Skin of body (tissue), 2 donors: ENCODE results near the gene GPATCH8. TPM values are rescaled to one million over a fixed set of nuclear protein-coding genes. Genes with fewer than 3 reads are reported as not detected.
"Not testable (repeated sequence)": the region's sequence is repeated elsewhere in the genome, so short reads cannot be mapped to it uniquely, and the experiment has no call there.

ENCODE experiments used
- DNase-seq: peaks from one replicate; lab custom pipeline; 2025; lab: John Stamatoyannopoulos, UW
- total RNA-seq: library from RNA; depleted of rRNA; stranded (reverse); fragments of >200 nt; gene quantifications from one replicate; pipeline ENCODE4 v1.2.3, GENCODE V29; 2014

Gene GPATCH8
- total RNA-seq, 1 donor from 2014 or later: 32.4 TPM

- no peak for DNase-seq
These were observed 24.7 kb upstream of the GPATCH8 start for GRCh38 chr17:44527954-44528353.

GRCh38 chr17:44527102-44527501, 23.9 kb upstream of the GPATCH8 start:
- no peak for DNase-seq

GRCh38 chr17:44523672-44523972, 20.4 kb upstream of the GPATCH8 start:
- no peak for DNase-seq

- no peak for DNase-seq
These were observed 19.9 kb upstream of the GPATCH8 start for GRCh38 chr17:44522883-44523671.

GRCh38 chr17:44518032-44518431, 14.8 kb upstream of the GPATCH8 start:
- DNase-seq: no peak

GRCh38 chr17:44511241-44512134, 8.3 kb upstream of the GPATCH8 start:
- not testable (repeated sequence) for DNase-seq

GRCh38 chr17:44506939-44507604, 3.9 kb upstream of the GPATCH8 start:
- DNase-seq: not testable (repeated sequence)

- DNase-seq: no peak
These were observed 534 bp downstream of the GPATCH8 start for GRCh38 chr17:44502598-44503146.

GRCh38 chr17:44501866-44502375, 1.3 kb downstream of the GPATCH8 start:
- no peak for DNase-seq

- no peak for DNase-seq
These were observed 3.5 kb downstream of the GPATCH8 start for GRCh38 chr17:44499722-44500121.

GRCh38 chr17:44496815-44497214, 6.4 kb downstream of the GPATCH8 start:
- DNase-seq: no peak

- no peak for DNase-seq
These were observed 9.9 kb downstream of the GPATCH8 start for GRCh38 chr17:44493339-44493738.

GRCh38 chr17:44492706-44493272, 10.4 kb downstream of the GPATCH8 start:
- no peak for DNase-seq

- no peak for DNase-seq
These were observed 13.6 kb downstream of the GPATCH8 start for GRCh38 chr17:44489581-44489980.

- no peak for DNase-seq
These were observed 16.0 kb downstream of the GPATCH8 start for GRCh38 chr17:44487170-44487569.

- DNase-seq: no peak
These were observed 29.8 kb downstream of the GPATCH8 start for GRCh38 chr17:44473367-44473766.

GRCh38 chr17:44469676-44470075, 33.5 kb downstream of the GPATCH8 start:
- no peak for DNase-seq

GRCh38 chr17:44467108-44467507, 36.1 kb downstream of the GPATCH8 start:
- DNase-seq: no peak

GRCh38 chr17:44466339-44466738, 36.9 kb downstream of the GPATCH8 start:
- no peak for DNase-seq

GRCh38 chr17:44465897-44466296, 37.3 kb downstream of the GPATCH8 start:
- DNase-seq: no peak

- no peak for DNase-seq
These were observed 37.9 kb downstream of the GPATCH8 start for GRCh38 chr17:44465276-44465675.
